ENCODE data around the gene TMEM255B.
"Not testable (repeated sequence)": the region's sequence is repeated elsewhere in the genome, so short reads cannot be mapped to it uniquely, and the experiment has no call there.

TMEM255B gene

GRCh38 chr13:113734099-113734825 lies 24.8 kb upstream of the TMEM255B start:
- no peak for DNase-seq (ENCODE audit: low read depth, low spot score)

GRCh38 chr13:113734826-113735125 lies 24.2 kb upstream of the TMEM255B start:
- no peak for DNase-seq (ENCODE audit: low read depth, low spot score)

GRCh38 chr13:113735194-113735593 lies 23.8 kb upstream of the TMEM255B start:
- no peak for DNase-seq (ENCODE audit: low read depth, low spot score)

- DNase-seq (ENCODE audit: low read depth, low spot score), result no peak
Measured at GRCh38 chr13:113735750-113736149, 23.3 kb upstream of the TMEM255B start.

DNA sequence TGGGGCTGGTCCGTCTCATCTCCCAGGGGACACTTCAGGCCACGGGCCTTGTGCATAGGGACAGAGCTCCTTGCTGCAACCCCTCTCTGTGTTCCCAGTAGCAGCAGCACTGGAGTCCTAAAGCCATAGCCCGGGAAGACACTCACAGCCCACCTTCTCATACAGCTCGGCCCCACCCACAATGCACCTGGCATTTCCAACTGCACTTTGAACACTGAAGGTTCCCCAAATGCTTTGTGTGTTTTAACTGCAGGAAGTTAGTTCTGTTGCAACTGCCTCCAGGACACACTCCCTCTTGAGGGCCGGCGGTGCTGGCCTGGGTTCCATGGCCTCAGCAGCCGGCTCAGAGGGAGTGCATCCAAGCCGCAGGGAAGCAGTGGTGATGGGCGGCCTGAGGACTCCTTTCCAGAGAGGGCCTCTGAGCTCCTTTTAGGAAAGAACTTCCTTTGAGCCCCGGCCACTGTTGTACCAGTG lies 22.7 kb upstream of the TMEM255B start:
- no peak for DNase-seq (ENCODE audit: low read depth, low spot score)

DNA sequence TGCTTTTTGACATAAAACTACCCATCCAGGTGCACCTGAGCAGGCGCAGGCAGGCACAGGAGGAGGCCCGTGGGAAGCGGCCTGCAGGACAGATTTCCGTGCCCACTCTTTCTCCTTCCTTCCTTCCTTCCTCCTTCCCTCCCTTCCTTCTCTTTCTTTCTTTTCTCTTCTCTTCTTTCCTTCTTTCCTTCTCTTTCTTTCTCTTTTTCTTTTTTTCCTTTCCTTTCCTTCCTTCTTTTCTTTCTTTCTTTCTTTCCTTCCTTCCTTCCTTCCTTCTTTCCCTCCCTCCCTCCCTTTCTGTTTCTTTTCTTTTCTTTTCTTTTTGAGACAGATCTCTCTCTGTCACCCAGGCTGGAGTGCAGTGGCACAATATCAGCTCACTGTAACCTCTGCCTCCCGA lies 21.2 kb upstream of the TMEM255B start:
- DNase-seq (ENCODE audit: low read depth, low spot score), result no peak

DNA sequence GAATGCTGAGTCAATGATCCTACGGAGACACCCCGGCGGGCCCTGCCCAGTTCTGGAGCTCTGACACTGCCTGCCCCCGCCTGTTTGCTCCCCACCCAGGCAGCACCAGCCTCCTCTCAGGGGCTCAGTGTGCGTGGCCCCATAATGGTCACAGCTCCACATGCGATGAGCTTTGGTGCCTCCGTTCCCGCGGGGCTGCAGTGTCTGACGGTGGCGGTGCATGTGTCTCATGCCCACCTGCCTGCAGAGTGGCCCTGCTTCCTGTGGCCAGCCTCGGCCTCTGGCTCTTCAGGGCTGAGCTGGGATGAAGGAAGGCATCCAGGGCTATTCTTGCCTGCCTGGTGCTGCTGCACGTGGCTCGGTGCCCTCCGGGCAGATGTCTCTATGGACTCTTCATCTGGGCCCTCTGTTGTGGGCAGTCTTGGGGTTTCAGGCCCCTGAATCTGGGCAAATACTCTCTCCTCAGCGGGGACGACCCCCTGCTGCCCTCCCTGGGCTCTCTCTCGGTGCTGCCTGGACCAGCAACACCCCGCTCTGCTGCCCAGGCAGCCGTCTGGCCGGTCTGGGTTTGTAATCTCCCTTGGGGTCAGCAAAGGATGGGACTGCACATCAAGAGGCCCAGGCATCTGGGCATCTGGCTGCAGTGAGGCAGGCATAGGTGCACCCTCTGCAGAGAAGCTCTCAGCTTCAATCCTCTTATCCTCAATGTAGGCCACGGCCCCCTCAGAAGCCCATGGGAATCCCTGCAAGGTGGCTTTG lies 19.3 kb upstream of the TMEM255B start:
- DNase-seq (ENCODE audit: low read depth, low spot score), result no peak

DNA sequence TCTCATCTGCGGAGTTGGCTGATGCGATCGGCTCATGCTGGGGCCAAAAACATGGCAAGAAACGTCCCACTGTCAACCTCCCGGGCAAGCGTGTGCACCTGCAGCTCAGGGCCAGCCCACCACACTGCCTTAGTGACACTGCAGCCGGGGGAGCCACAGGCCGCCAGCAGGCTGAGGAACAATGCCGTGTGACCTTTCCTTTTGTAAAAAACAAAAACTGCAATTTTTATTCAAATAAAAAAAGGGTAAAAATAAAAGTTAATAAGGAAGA lies 18.8 kb upstream of the TMEM255B start:
- no peak for DNase-seq (ENCODE audit: low read depth, low spot score)

- no peak for DNase-seq (ENCODE audit: low read depth, low spot score)
Measured at GRCh38 chr13:113740661-113741060, 18.4 kb upstream of the TMEM255B start.

DNA sequence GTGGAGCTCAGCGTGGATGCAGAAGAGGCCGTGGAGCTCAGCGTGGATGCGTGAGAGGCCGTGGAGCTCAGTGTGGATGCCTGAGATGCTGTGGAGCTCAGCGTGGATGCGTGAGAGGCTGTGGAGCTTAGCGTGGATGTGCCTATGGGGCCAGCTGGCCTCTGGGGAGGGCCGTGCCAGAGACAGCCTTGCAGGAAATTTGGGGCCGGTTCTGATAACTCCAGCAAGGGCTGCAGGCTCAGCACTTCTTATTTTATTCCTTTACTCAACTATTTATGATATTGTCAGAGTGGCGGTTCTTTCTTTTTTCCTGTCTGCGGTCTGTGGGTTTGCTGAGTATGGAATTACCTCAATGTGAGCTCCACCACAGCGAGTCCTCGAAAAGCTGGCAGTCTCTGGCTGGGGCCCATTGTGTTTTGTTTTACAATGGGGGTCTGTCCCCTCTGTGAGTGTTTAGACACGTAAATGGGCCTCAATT lies 17.8 kb upstream of the TMEM255B start:
- peak; percentile 51 for DNase-seq (ENCODE audit: low read depth, low spot score)

DNA sequence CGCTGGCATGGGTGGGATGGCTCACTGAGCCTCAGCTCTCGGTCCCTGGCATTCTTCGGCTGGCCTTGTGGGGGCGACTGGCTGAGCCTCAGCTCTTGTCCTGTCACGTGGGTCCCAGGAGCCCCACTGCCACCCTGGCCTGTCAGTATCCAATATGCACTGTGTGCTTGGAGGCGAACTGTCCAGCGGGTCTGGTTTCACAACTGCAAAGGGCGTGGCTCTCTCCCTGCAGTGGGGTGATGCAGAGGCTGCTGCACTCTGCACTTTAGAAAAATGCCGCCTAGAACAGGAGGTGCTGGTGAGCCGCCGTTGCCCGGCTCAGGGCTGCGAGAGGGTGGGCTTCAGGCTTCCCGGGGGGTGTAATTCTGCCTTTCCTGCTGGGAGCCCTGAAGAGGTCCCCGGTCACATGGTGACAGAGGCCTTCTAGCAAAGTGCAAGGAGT lies 17.0 kb upstream of the TMEM255B start:
- peak; percentile 35 for DNase-seq (ENCODE audit: low read depth, low spot score)

DNA sequence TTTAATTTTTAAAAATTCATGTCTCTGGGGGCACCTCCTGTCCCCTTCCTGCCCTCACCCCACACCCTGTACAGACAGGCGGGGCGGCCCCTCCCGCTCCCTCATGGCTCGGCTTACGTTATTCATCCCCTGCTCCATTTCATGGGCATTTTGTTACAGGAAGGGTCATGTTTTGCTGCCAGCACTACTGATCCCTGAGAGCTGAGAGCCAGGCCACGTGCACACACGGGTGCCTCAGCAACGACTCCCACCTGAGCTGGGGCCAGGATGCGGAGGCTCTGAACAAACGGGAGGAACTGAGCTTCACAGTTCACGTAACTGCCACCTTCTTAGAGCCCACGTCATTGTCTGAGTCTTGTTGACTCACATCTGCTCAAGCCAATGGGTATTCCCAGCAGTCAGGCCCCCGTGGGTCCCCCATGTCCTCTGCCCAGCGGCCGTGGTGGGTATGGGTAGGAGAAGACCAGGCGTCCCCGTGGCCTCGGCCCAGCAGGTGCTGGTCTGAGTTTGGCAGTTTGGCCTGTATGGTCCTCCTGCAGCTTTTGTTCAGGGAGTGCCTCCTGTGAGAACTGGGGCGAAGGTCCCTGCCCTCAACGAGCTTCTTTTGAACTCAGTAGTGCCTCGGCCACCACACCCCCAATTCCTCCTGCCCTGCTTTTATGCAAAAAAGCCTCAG lies 16.4 kb upstream of the TMEM255B start:
- DNase-seq (ENCODE audit: low read depth, low spot score), result no peak

DNA sequence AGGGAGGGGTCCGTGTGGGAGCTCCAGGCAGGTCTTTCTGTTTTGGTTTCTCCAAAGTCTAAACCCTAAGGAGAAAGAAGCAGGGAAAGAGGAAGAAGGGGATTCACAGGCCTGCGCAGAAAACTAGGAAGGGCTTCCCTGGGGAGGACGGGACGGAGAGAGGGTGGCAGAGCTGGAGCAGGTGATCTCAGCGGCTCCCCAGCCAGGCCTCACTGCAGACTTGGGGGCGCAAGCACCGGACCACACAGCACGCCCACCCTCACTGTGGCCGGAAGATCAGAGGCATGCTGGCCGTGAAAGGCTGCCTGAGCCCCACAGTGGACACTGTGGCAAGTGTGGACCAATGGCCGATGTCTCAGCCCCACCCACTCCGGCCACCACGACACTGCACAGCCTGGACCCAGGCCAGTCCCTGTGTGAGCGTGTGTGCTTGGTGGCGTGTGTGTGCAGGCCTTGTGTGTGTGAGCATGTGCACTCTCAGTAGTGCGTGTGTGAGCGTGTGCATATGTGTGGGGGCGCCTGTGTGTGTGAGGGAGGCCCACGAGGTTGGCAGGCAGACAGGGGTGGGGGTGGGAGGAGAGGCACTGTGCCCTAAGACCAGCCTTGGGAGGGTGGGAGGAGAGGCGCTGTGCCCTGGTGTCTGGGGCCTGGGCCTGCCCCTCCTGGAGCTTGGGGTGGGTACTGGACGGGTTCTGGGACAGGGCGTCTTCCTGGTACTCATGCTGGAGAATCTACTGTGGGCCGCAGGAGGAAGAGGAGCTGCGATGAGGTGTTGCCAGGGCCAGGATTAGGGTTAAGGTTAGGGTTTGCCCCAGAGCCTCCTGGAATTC lies 15.4 kb upstream of the TMEM255B start:
- DNase-seq (ENCODE audit: low read depth, low spot score), result no peak

GRCh38 chr13:113744197-113745000 lies 14.6 kb upstream of the TMEM255B start:
- DNase-seq (ENCODE audit: low read depth, low spot score), result no peak

DNA sequence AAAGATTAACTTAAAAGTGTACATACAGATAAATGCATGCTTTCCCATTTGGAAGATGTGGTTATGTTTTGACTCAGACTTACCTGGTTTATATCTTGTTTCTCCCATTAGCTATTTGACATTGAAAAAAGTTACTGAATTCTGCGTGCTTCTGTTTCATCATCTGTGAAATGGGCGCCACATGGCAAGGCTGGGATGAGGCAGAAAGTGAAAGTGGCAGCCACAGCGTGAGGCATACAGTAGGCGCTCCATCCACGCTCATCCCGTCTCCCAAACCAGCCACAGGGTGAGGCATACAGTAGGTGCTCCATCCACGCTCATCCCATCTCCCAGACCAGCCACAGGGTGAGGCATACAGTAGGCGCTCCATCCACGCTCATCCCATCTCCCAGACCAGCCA lies 14.0 kb upstream of the TMEM255B start:
- no peak for DNase-seq (ENCODE audit: low read depth, low spot score)

GRCh38 chr13:113745500-113746142 lies 13.4 kb upstream of the TMEM255B start:
- not testable (repeated sequence) for DNase-seq (ENCODE audit: low read depth, low spot score)

DNA sequence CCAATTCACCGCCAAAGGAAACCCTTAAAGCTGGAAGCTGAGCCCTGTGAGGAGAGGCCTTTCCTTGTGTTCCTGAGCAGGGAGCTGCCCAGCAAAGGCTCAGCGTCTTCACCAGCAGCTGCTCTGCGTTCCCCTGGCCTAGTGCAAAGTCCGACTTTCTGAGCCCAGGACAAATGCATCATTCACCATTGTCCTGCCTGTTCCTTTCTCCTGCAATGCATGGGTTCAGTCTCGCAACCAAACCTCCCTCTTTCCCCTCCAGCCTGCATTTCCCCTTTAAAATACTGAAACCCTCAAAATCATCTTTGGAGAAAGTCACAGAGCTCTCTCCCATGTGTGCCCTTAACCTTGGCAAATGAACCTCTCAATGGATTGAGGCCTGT lies 12.9 kb upstream of the TMEM255B start:
- no peak for DNase-seq (ENCODE audit: low read depth, low spot score)

DNA sequence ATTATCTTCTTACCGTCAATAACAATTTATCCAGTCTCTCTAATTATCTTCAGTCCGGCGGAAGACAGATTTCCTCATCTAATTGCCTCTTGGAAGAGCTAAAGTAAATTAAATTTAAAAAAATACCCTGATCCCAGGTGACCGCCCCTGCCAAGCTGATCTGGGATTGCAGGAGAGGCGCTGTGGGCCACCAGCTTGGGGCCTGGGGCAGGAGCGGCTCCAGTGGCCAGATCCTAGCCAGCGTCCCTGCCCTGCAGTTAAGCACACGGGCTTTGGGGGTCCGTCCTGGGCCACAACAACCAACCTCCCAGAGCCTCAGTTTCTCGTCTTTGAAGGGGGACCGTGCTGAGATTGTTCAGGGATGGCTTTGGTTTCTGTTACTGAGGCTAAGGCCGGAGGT lies 12.4 kb upstream of the TMEM255B start:
- DNase-seq (ENCODE audit: low read depth, low spot score), result no peak

- DNase-seq (ENCODE audit: low read depth, low spot score), result no peak
Measured at GRCh38 chr13:113747291-113747833, 11.7 kb upstream of the TMEM255B start.
